HG02840 (cell line): ENCODE measurements around the gene PA2G4.

Source experiments
- ATAC-seq: cut with Tn5 transposase; IDR thresholded peaks from one replicate; pipeline ENCODE4 v1.9.1; 2021; ENCODE audit warnings: mild to moderate bottlenecking, moderate library complexity, moderate number of reproducible peaks; ENCODE audit not compliant: unreplicated experiment, low FRiP score

Gene PA2G4

DNA sequence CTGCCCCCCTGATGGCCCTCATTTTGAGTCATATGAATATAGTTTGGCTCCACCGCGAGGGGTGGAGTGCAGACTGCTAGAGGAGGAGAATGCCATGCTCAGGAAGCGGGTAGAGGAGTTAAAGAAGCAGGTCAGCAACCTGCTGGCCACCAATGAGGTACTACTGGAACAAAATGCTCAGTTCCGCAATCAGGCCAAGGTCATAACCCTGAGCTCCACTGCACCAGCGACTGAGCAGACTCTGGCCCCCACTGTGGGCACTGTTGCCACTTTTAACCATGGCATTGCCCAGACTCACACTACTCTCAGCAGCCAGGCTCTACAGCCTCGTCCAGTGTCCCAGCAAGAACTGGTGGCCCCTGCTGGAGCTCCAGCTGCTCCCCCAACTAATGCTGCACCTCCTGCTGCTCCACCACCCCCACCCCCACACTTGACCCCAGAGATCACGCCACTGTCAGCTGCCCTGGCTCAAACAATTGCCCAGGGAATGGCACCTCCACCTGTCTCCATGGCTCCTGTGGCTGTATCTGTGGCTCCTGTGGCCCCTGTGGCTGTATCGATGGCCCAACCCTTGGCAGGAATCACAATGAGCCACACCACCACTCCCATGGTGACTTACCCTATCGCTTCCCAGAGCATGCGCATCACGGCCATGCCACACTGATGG is 17.0 kb downstream of the PA2G4 start:
- ATAC-seq, result no peak

DNA sequence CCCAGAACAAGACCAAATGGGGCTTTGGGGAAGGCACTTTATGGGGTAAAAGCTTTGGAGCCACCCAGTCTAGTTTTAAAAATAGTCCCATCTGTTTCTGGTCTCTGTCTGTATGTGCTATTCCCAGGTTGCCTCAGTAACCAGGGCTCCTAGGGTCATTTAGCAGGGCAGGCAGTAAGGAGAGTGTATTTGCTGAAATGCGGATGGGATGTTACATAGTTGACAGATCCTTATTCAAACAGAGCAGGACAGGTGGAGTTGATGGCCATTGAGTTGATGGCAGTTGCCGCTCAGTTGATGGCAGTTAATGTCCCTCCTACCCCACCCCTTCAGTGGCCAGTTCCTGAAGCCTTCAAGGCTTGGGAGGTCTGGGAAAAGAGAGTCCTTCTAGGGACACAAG is 18.3 kb downstream of the PA2G4 start:
- ATAC-seq, result no peak

- ATAC-seq, result no peak
Measured at GRCh38 chr12:56124133-56124532, 19.8 kb downstream of the PA2G4 start.

GRCh38 chr12:56126732-56127239 is 22.4 kb downstream of the PA2G4 start:
- ATAC-seq, result no peak

GRCh38 chr12:56127485-56127887 is 23.1 kb downstream of the PA2G4 start:
- ATAC-seq, result no peak

GRCh38 chr12:56127888-56128669 is 23.7 kb downstream of the PA2G4 start, which contains the start of gene ESYT1:
TSS of gene ESYT1 (plus strand) at chr12:56128267. CDS start at chr12:56128320, 53 bp downstream.
- ATAC-seq, result peak; percentile 88

DNA sequence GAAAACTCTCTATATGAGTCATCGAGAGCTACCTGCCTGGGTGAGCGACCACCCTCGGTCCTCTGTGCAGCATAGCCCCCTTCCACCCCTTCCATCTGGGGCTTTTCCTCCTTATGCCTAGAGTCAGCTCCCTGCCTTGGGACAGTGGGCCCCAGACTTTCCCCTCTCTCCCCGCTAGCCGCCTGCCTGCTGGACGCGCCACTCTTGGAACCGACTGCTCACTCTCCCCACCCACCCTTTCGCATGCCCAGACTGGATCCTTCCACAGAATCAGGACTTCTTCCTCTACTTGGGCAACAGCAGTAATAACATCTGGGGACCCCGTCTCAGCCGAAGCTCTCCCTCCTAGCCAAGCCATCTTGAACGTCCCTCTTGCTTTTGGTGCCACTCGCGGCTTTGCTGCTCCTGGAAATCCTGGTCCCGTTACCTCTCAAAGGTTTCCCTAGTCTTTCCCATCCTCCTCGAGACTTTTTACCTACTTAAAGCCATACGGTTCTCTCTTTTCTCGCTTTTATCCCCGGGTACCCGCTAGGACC is 24.4 kb downstream of the PA2G4 start:
- no peak for ATAC-seq

- ATAC-seq, result peak; percentile 23
Measured at GRCh38 chr12:56129206-56129941, 25.0 kb downstream of the PA2G4 start.

DNA sequence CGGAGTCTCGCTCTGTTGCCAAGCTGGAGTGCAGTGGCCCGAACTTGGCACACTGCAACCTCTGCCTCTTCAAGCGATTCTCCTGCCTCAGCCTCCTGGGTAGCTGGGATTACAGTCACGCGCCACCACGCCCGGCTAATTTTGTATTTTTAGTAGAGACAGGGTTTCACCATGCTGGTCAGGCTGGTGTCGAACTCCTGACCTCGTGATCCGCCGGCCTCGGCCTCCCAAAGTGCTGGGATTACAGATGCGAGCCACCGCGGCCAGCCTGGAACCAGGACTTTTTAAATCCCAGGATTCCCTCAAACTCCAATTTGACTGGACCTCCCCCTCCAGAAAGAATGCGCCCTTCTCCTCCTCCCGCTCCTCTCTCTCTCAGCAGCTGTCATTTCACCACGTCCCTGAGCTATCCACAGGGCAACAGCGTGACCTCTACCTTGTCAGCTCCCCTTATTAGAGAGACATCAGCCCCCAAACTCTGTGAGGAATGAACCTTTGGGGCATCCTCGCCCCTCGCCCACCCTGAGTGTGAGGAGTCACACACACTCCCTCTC is 25.7 kb downstream of the PA2G4 start:
- no peak for ATAC-seq

DNA sequence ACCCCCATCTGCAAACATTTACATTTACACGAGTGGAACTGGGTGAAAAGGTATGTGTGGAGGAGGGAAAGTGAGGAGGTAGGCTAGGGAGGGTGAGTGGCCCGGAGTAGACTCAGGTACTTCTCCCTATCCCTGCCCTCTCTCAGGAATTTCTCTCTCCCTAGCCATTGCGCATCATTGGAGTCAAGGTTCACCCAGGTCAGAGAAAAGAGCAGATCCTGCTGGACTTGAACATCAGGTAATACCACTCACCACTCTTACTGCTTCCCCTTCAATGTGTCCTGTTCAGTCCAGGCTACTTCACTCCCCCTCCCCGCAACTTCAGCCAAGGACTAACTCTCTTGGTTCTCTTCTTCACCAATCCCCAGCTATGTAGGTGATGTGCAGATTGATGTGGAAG is 26.5 kb downstream of the PA2G4 start:
- no peak for ATAC-seq

- ATAC-seq, result no peak
Measured at GRCh38 chr12:56134897-56135296, 30.5 kb downstream of the PA2G4 start.

GRCh38 chr12:56137853-56138571 is 33.7 kb downstream of the PA2G4 start:
- ATAC-seq, result no peak

GRCh38 chr12:56141946-56142784 is 37.8 kb downstream of the PA2G4 start:
- ATAC-seq, result no peak

DNA sequence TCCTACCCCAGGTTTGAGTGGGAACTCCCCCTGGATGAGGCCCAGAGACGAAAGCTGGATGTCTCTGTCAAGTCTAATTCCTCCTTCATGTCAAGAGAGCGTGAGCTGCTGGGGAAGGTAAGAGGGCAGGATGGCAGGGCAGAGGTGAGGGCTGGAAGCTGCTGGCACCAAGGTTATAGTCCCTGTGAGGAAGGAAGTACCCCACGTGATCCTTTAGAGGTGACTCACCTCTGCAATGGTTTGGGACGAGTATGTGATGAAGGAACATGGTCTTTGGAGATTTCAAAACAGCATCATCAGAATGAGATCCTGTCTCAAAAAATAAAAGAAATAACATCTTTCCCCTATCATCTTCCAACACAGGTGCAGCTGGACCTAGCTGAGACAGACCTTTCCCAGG is 38.9 kb downstream of the PA2G4 start:
- no peak for ATAC-seq

GRCh38 chr12:56143870-56144269 is 39.5 kb downstream of the PA2G4 start:
- ATAC-seq, result no peak

GRCh38 chr12:56145217-56145616 is 40.9 kb downstream of the PA2G4 start:
- no peak for ATAC-seq

- no peak for ATAC-seq
Measured at GRCh38 chr12:56146492-56147460, 42.4 kb downstream of the PA2G4 start.

DNA sequence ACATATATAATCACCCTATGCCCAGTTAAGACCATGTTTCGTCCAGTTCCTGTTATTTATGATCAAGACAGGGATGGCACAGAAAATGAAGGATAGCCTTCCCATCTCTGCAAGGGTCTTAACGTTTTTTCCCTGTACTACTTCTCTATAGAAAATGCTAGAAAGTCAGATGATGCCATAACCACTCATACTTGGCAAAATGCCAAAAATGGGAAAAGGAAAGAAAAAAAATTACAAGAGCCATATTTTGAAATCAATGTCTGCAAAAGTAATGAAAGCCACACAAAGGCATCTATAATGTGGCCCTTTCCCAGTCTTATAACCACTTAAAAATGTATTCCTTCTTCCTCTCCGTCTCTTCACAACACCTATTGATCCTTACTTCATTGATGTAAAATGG is 46.2 kb downstream of the PA2G4 start:
- ATAC-seq, result no peak
